Activated CD4-positive, alpha-beta T cell treated with anti-CD3 and anti-CD28 coated beads for 1 hour (primary cell): ENCODE data around the gene CENATAC.
"Not testable (repeated sequence)": the region's sequence is repeated elsewhere in the genome, so short reads cannot be mapped to it uniquely, and the experiment has no call there.

Source experiments
- DNase-seq: peaks from one replicate; pipeline ENCODE4 v3.0.0-alpha.2; 2020

Gene CENATAC

GRCh38 chr11:119028346-119029068, 30.6 kb downstream of the CENATAC start:
- DNase-seq: no peak

- DNase-seq: no peak
Observed at GRCh38 chr11:119029069-119029339, 31.1 kb downstream of the CENATAC start.

- DNase-seq: no peak
Observed at GRCh38 chr11:119029340-119030028, 31.5 kb downstream of the CENATAC start.

- no peak for DNase-seq
Observed at GRCh38 chr11:119030029-119030328, 32.0 kb downstream of the CENATAC start.

GRCh38 chr11:119030329-119031047, 32.5 kb downstream of the CENATAC start, which contains the start of gene SLC37A4:
TSS of gene SLC37A4 (minus strand) at chr11:119030877.
- DNase-seq: peak; percentile 99

GRCh38 chr11:119031912-119032280, 34.0 kb downstream of the CENATAC start:
- no peak for DNase-seq

- not testable (repeated sequence) for DNase-seq
Observed at GRCh38 chr11:119033421-119033820, 35.5 kb downstream of the CENATAC start.

- DNase-seq: no peak
Observed at GRCh38 chr11:119034813-119035212, 36.9 kb downstream of the CENATAC start.

GRCh38 chr11:119038884-119039283, 40.9 kb downstream of the CENATAC start:
- no peak for DNase-seq

GRCh38 chr11:119039471-119039870, 41.5 kb downstream of the CENATAC start:
- DNase-seq: not testable (repeated sequence)

- DNase-seq: no peak
Observed at GRCh38 chr11:119041821-119042514, 44.0 kb downstream of the CENATAC start.

- DNase-seq: no peak
Observed at GRCh38 chr11:119042927-119043326, 45.0 kb downstream of the CENATAC start.

- no peak for DNase-seq
Observed at GRCh38 chr11:119044708-119045107, 46.8 kb downstream of the CENATAC start.

- DNase-seq: no peak
Observed at GRCh38 chr11:119046489-119046888, 48.6 kb downstream of the CENATAC start.

- DNase-seq: no peak
Observed at GRCh38 chr11:119047205-119047604, 49.3 kb downstream of the CENATAC start.

- no peak for DNase-seq
Observed at GRCh38 chr11:119048644-119049043, 50.7 kb downstream of the CENATAC start.

GRCh38 chr11:119049081-119049480, 51.1 kb downstream of the CENATAC start:
- no peak for DNase-seq

GRCh38 chr11:119051440-119052162, 53.7 kb downstream of the CENATAC start:
- DNase-seq: no peak

- DNase-seq: no peak
Observed at GRCh38 chr11:119052163-119052814, 54.4 kb downstream of the CENATAC start.

- DNase-seq: no peak
Observed at GRCh38 chr11:119054418-119054817, 56.5 kb downstream of the CENATAC start.

- DNase-seq: no peak
Observed at GRCh38 chr11:119055901-119056300, 58.0 kb downstream of the CENATAC start.

- peak; percentile 24 for DNase-seq
Observed at GRCh38 chr11:119056421-119056999, 58.6 kb downstream of the CENATAC start.
